CD14-positive monocyte (primary cell): ENCODE data around the gene GHRL. TPM values are rescaled to one million over a fixed set of nuclear protein-coding genes. Genes with fewer than 3 reads are reported as not detected.
A peak's percentile ranks its signal among the peaks of the same experiment; 100 is the strongest.

ENCODE experiments used
- DNase-seq, 3 donors: peaks; one replicate each; pipeline ENCODE4 v3.0.0-alpha.2; 2011 to 2022
- H2AFZ ChIP-seq: 2 replicates; pipeline ENCODE4 v1.6.0; 2012; ENCODE audit warnings: mild to moderate bottlenecking, low read depth, low read length, inconsistent platforms; ENCODE audit not compliant: insufficient read depth, poor library complexity, severe bottlenecking
- H3K27ac ChIP-seq, 2 donors: 1 replicate in 1 of 2; 2 replicates in 1 of 2; pipeline ENCODE4 v1.5.1; 2012 to 2013; ENCODE audit warnings: low read length in 2 of 2, control low read depth in 1 of 2, inconsistent platforms in 1 of 2, low read depth in 1 of 2, mild to moderate bottlenecking in 1 of 2
- H3K27me3 ChIP-seq, 2 donors: one replicate each; pipeline versions ENCODE4 v1.6.0 to v1.6.1; 2011 to 2013; ENCODE audit warnings: low read length in 2 of 2; ENCODE audit not compliant: control insufficient read depth in 2 of 2, insufficient read depth in 2 of 2
- H3K36me3 ChIP-seq, 2 donors: replicated peaks in 1 of 2; 1 replicate in 1 of 2; 2 replicates in 1 of 2; pipeline versions ENCODE4 v1.5.1 to v1.6.1; 2012 to 2013; ENCODE audit warnings: low read length in 2 of 2, control low read depth in 1 of 2, inconsistent platforms in 1 of 2, mild to moderate bottlenecking in 1 of 2; ENCODE audit not compliant: insufficient read depth in 2 of 2, control insufficient read depth in 1 of 2
- H3K4me1 ChIP-seq, 2 donors: 1 replicate in 1 of 2; 2 replicates in 1 of 2; pipeline versions ENCODE4 v1.5.1 to v1.6.1; 2012 to 2013; ENCODE audit warnings: low read length in 2 of 2, control low read depth in 1 of 2, inconsistent platforms in 1 of 2, mild to moderate bottlenecking in 1 of 2, moderate library complexity in 1 of 2; ENCODE audit not compliant: insufficient read depth in 2 of 2, control insufficient read depth in 1 of 2
- H3K4me2 ChIP-seq: replicated peaks from 2 replicates; pipeline ENCODE3; 2012; ENCODE audit warnings: low read length, moderate library complexity, mild to moderate bottlenecking; ENCODE audit not compliant: poor library complexity, severe bottlenecking; ENCODE audit errors: extremely low read depth
- H3K4me3 ChIP-seq, 3 experiments: fragments of 200-600 bp in 1 of 3; sonication (generic) in 1 of 3; replicated peaks in 1 of 3; 1 replicate in 2 of 3; 2 replicates in 1 of 3; pipeline ENCODE4 v1.5.1; 2011 to 2013; ENCODE audit warnings: low read length in 3 of 3, mild to moderate bottlenecking in 3 of 3, control low read depth in 2 of 3, low read depth in 2 of 3, inconsistent platforms in 1 of 3, moderate library complexity in 1 of 3
- H3K79me2 ChIP-seq: 2 replicates; pipeline ENCODE4 v1.6.0; 2012; ENCODE audit warnings: mild to moderate bottlenecking, control low read depth, inconsistent platforms, low read length, moderate library complexity; ENCODE audit not compliant: insufficient read depth
- H3K9ac ChIP-seq: 2 replicates; pipeline ENCODE4 v1.6.0; 2017; ENCODE audit warnings: low read length, mild to moderate bottlenecking; ENCODE audit not compliant: insufficient read depth, poor library complexity, severe bottlenecking
- H3K9me3 ChIP-seq, 2 donors: replicated peaks in 1 of 2; 1 replicate in 1 of 2; 2 replicates in 1 of 2; pipeline versions ENCODE4 v1.5.1 to v1.6.1; 2012 to 2013; ENCODE audit warnings: low read length in 2 of 2, control low read depth in 1 of 2; ENCODE audit not compliant: control insufficient read depth in 1 of 2, insufficient read depth in 1 of 2
- H4K20me1 ChIP-seq: 2 replicates; pipeline ENCODE4 v1.6.0; 2012; ENCODE audit warnings: mild to moderate bottlenecking, low read length, control low read depth, moderate library complexity; ENCODE audit not compliant: insufficient read depth
- H3K27ac Mint-ChIP-seq, 7 donors: one replicate each; pipeline ENCODE4 v1.8.0; 2020; ENCODE audit warnings: mild to moderate bottlenecking in 7 of 7, mixed read lengths in 7 of 7, moderate library complexity in 6 of 7, inconsistent platforms in 2 of 7
- H3K27me3 Mint-ChIP-seq, 3 donors: one replicate each; pipeline ENCODE4 v1.8.0; 2021 to 2022; ENCODE audit warnings: low read depth in 3 of 3, mild to moderate bottlenecking in 3 of 3, mixed read lengths in 3 of 3, moderate library complexity in 3 of 3, inconsistent platforms in 1 of 3
- H3K36me3 Mint-ChIP-seq, 2 donors: one replicate each; pipeline ENCODE4 v1.8.0; 2020; ENCODE audit warnings: mixed read lengths in 2 of 2, inconsistent platforms in 1 of 2, mild to moderate bottlenecking in 1 of 2
- H3K4me1 Mint-ChIP-seq: one replicate; pipeline ENCODE4 v1.8.0; 2020; ENCODE audit warnings: mild to moderate bottlenecking, mixed read lengths
- H3K4me3 Mint-ChIP-seq, 2 donors: one replicate each; pipeline ENCODE4 v1.8.0; 2020; ENCODE audit warnings: mild to moderate bottlenecking in 2 of 2, mixed read lengths in 2 of 2, moderate library complexity in 1 of 2
- H3K9me3 Mint-ChIP-seq, 7 donors: one replicate each; pipeline ENCODE4 v1.8.0; 2020 to 2022; ENCODE audit warnings: mixed read lengths in 7 of 7, mild to moderate bottlenecking in 6 of 7, moderate library complexity in 6 of 7, inconsistent platforms in 2 of 7
- CTCF ChIP-seq: fragments of 200-600 bp; IDR thresholded peaks from one replicate; pipeline ENCODE4 v1.8.0; 2022; ENCODE audit warnings: antibody characterized with exemption, mild to moderate bottlenecking
- WGBS: methylation state at CpG from one replicate; pipeline ENCODE4 v1.1.5; 2013; ENCODE audit warnings: missing lambda C conversion rate; ENCODE audit not compliant: insufficient coverage; 5-methylcytosine and 5-hydroxymethylcytosine counted together
- intact Hi-C, 2 donors: fragments of 100-400 bp; cut with micrococcal nuclease; formaldehyde crosslinking; loops; one replicate each; pipeline versions ENCODE4 v1.15.0 to v1.15.1; 2023
- polyA plus RNA-seq, 3 donors: library from polyadenylated mRNA; depleted of rRNA in 1 of 3; unstranded in 2 of 3; stranded (reverse) in 1 of 3; fragments of 300-500 nt in 2 of 3; fragments of >200 nt in 1 of 3; fragmentation: Illumina TruSeq in 2 of 3; gene quantifications; 1 replicate in 2 of 3; 2 replicates in 1 of 3; pipeline ENCODE4 v1.2.3, GENCODE V29; 2012 to 2021

Gene GHRL
- polyA plus RNA-seq, 3 donors, result 2.3 to 9.9 (median 7.0) TPM

- Histone ChIP-seq H3K4me2 (peak overlapping the region; percentile 78), H3K9ac (peak overlapping the region; percentile 96), H4K20me1 (peaks cover 24% of the 10 kb centered on the region), H2AFZ (peak overlapping the region; percentile 83), H3K79me2 (peaks cover 48% of the 10 kb centered on the region), H3K4me3 (peak overlapping the region; percentile 73 to 93 (median 88)), H3K36me3 (peaks cover 35 to 40% of the 10 kb centered on the region in 2 donors), H3K9me3 (no peaks in the 10 kb centered on the region), H3K27ac (peak overlapping the region; percentile 83 to 94), H3K4me1 (peaks cover 16 to 22% of the 10 kb centered on the region in 2 donors), H3K27me3 (no peaks in the 10 kb centered on the region)
- H3K4me1 Mint-ChIP-seq, result peaks cover 21% of the 10 kb centered on the region
- peak overlapping the region; percentile 89 to 95 for H3K4me3 Mint-ChIP-seq
- H3K27me3 Mint-ChIP-seq, result peaks cover 0 to 6% (median 0%) of the 10 kb centered on the region in 3 donors
- 0% methylated on average over 4 of the region's 9 CpGs for WGBS
- no peak for TF ChIP-seq CTCF
- H3K36me3 Mint-ChIP-seq, result peaks cover 27 to 36% of the 10 kb centered on the region in 2 donors
- intact Hi-C loops, result loop anchor here (2.0 to 10.0 kb wide), 3 partner anchors 205 to 527 kb away; partner anchors contain the start of genes ARPC4 (in 1 of the 2), BRK1 (in 1 of the 2), CRELD1 (in 1 of the 2) and TADA3 (in 1 of the 2)
- DNase-seq, result no peak
- peaks cover 0 to 3% (median 0%) of the 10 kb centered on the region in 7 donors for H3K9me3 Mint-ChIP-seq
- peak overlapping the region; percentile 92 to 97 (median 96) for H3K27ac Mint-ChIP-seq
Measured at GRCh38 chr3:10320320-10320677, 27.6 kb upstream of the GHRL start.

GRCh38 chr3:10319804-10320203, 27.1 kb upstream of the GHRL start:
- peaks cover 21% of the 10 kb centered on the region for H3K4me1 Mint-ChIP-seq
- Histone ChIP-seq H3K4me2 (peak overlapping the region; percentile 78), H3K36me3 (peaks cover 39 to 44% of the 10 kb centered on the region in 2 donors), H4K20me1 (peaks cover 27% of the 10 kb centered on the region), H3K79me2 (peaks cover 48% of the 10 kb centered on the region), H3K9ac (peak overlapping the region; percentile 96), H3K27ac (peak overlapping the region in 1 of 2 donors; percentile 94), H2AFZ (peak overlapping the region; percentile 83), H3K9me3 (no peaks in the 10 kb centered on the region), H3K27me3 (no peaks in the 10 kb centered on the region), H3K4me1 (peaks cover 16 to 22% of the 10 kb centered on the region in 2 donors), H3K4me3 (peak overlapping the region; percentile 73 to 93 (median 88))
- peaks cover 0 to 3% (median 0%) of the 10 kb centered on the region in 7 donors for H3K9me3 Mint-ChIP-seq
- DNase-seq, result no peak
- 0% methylated on average over 1 of the region's 3 CpGs for WGBS
- peaks cover 32 to 40% of the 10 kb centered on the region in 2 donors for H3K36me3 Mint-ChIP-seq
- H3K27ac Mint-ChIP-seq, result peak overlapping the region in 5 of 7 donors; percentile 68 to 96 (median 93)
- TF ChIP-seq CTCF, result no peak
- peak overlapping the region; percentile 89 to 95 for H3K4me3 Mint-ChIP-seq
- H3K27me3 Mint-ChIP-seq, result peaks cover 0 to 4% (median 0%) of the 10 kb centered on the region in 3 donors
- intact Hi-C loops, result loop anchor here (2.0 to 10.0 kb wide), 3 partner anchors 205 to 527 kb away; partner anchors contain the start of genes ARPC4 (in 1 of the 2), BRK1 (in 1 of the 2), CRELD1 (in 1 of the 2) and TADA3 (in 1 of the 2)
